Left renal cortex interstitium (tissue), 4 donors: ENCODE data around the gene NINJ2. TPM values are rescaled to one million over a fixed set of nuclear protein-coding genes. Genes with fewer than 3 reads are reported as not detected.

ENCODE experiments used
- DNase-seq, 4 donors: peaks; one replicate each; pipeline ENCODE4 v3.0.0-alpha.2; 2013; ENCODE audit warnings: low read depth in 4 of 4, low spot score in 2 of 4, missing footprints in 1 of 4
- polyA plus RNA-seq, 4 donors: library from polyadenylated mRNA; unstranded; fragments of 120-200 nt; gene quantifications; one replicate each; pipeline ENCODE4 v1.2.1, GENCODE V29; 2013; ENCODE audit not compliant: insufficient read length in 4 of 4

Gene NINJ2
- polyA plus RNA-seq, 4 donors = 0.76 to 1.5 (median 1.2) TPM

GRCh38 chr12:617304-617915 lies 45.8 kb downstream of the NINJ2 start:
- no peak for DNase-seq

GRCh38 chr12:615620-616019 lies 47.6 kb downstream of the NINJ2 start:
- no peak for DNase-seq

- DNase-seq = no peak
Observed at GRCh38 chr12:614411-614970, 48.8 kb downstream of the NINJ2 start.

- DNase-seq = no peak
Observed at GRCh38 chr12:613996-614395, 49.2 kb downstream of the NINJ2 start.

GRCh38 chr12:612886-613285 lies 50.4 kb downstream of the NINJ2 start:
- no peak for DNase-seq

GRCh38 chr12:612293-612692 lies 51.0 kb downstream of the NINJ2 start:
- DNase-seq = no peak

GRCh38 chr12:611721-612120 lies 51.5 kb downstream of the NINJ2 start:
- DNase-seq = no peak

GRCh38 chr12:608921-609320 lies 54.3 kb downstream of the NINJ2 start:
- no peak for DNase-seq

- DNase-seq = no peak
Observed at GRCh38 chr12:608413-608812, 54.8 kb downstream of the NINJ2 start.

GRCh38 chr12:607541-608001 lies 55.7 kb downstream of the NINJ2 start:
- no peak for DNase-seq

GRCh38 chr12:604956-605355 lies 58.3 kb downstream of the NINJ2 start:
- no peak for DNase-seq

GRCh38 chr12:602700-603068 lies 60.6 kb downstream of the NINJ2 start:
- DNase-seq = no peak

GRCh38 chr12:601976-602699 lies 61.1 kb downstream of the NINJ2 start:
- DNase-seq = no peak

- no peak for DNase-seq
Observed at GRCh38 chr12:599756-600155, 63.5 kb downstream of the NINJ2 start.

GRCh38 chr12:597926-598568 lies 65.2 kb downstream of the NINJ2 start:
- DNase-seq = no peak

- DNase-seq = no peak
Observed at GRCh38 chr12:593396-594270, 69.6 kb downstream of the NINJ2 start.

- DNase-seq = no peak
Observed at GRCh38 chr12:592024-592505, 71.2 kb downstream of the NINJ2 start.

- no peak for DNase-seq
Observed at GRCh38 chr12:591167-592023, 71.8 kb downstream of the NINJ2 start.

- no peak for DNase-seq
Observed at GRCh38 chr12:590206-590750, 73.0 kb downstream of the NINJ2 start.
